Measurements from ENCODE around the gene BLM.
A peak's percentile ranks its signal among the peaks of the same experiment; 100 is the strongest.

BLM gene

DNA sequence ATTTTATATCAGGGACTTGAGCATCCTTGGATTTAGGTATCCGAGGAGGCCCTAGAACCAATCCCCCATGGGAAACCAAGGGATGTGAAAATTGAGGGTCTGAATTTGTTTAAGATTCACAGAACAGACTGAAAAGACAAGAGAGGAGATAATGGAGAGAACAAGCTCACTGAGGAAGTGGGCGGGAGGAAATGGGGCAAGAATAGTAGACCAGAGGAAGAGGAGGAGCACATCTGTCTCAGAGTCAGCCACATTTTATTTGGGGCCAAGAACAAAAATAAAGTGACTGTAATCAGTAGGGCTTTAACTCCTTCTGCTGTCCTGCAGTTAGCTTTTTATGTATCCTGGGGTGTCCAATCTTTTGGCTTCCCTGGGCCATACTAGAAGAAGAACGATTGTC is 63.8 kb downstream of the BLM start:
- TF ChIP-seq, protein P1, sequence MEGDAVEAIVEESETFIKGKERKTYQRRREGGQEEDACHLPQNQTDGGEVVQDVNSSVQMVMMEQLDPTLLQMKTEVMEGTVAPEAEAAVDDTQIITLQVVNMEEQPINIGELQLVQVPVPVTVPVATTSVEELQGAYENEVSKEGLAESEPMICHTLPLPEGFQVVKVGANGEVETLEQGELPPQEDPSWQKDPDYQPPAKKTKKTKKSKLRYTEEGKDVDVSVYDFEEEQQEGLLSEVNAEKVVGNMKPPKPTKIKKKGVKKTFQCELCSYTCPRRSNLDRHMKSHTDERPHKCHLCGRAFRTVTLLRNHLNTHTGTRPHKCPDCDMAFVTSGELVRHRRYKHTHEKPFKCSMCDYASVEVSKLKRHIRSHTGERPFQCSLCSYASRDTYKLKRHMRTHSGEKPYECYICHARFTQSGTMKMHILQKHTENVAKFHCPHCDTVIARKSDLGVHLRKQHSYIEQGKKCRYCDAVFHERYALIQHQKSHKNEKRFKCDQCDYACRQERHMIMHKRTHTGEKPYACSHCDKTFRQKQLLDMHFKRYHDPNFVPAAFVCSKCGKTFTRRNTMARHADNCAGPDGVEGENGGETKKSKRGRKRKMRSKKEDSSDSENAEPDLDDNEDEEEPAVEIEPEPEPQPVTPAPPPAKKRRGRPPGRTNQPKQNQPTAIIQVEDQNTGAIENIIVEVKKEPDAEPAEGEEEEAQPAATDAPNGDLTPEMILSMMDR (IDR thresholded peaks at IDR 0.05; ENCODE audit: insufficient read depth, low read depth, low read length, missing control alignments), result no peak
- no peak for DNase-seq (ENCODE audit: low read depth)
- no peak overlapping the region for H3K4me3 ChIP-seq (ENCODE audit: low read length)

DNA sequence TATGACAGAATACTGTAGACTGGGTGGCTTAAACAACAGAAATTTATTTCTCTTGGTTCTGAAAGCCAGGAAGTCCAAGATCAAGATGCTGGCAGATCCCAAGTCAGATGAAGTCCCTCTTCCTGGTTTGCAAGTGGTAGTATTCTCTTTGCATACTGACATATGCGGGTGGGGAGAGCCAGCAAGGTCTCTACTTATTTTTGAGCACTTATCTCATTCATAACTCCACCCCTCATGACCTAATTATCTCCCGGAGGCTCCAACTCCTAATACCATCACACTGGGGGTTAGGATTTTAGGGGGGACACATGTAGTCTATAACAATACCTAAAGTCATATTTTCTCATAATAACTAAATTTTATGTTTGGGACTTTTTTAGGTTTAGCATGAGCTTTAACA is 65.3 kb downstream of the BLM start:
- TF ChIP-seq, protein P1 (IDR thresholded peaks at IDR 0.05; ENCODE audit: insufficient read depth, low read depth, low read length, missing control alignments), result no peak
- no peak overlapping the region for H3K4me3 ChIP-seq (ENCODE audit: low read length)
- DNase-seq (ENCODE audit: low read depth), result no peak

DNA sequence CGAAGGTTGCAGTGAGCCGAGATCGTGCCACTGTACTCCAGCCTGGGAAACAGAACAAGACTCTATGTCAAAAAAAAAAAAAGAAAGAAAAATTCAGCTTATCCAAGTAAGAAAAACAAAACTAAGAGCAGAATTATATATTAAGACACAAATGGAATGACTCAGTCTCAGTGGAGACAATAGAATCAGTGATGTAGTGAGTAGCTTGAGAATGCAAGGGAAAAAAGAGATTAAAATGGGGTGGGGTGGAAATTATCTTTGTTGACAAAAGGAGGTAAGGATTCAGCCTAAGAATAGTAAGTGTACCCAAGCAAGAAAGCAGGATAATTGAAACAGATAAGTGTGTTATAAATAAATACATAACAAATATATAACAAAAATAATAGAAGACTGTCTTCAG is 70.7 kb downstream of the BLM start:
- TF ChIP-seq, protein P1 (IDR thresholded peaks at IDR 0.05; ENCODE audit: insufficient read depth, low read depth, low read length, missing control alignments), result no peak
- no peak overlapping the region for H3K4me3 ChIP-seq (ENCODE audit: low read length)
- DNase-seq (ENCODE audit: low read depth), result peak; percentile 24

DNA sequence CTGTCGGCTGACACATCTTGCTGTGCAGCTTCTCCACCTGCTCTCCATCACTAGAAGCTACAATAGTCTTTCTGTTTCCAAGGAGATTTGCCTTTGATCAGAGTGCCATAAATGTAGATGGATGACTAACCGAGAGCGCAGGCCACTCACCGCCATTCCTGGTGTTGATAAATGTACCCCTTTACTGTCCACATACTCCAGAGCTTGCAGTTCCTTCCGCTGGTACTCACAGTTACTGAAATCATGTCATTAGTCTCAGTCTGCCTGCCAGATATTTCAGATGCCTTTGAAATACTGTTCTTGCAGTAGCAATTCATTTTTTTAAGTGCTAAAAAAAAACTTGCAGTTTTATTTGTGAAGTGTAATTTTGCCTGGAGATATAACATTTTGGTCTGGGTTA is 72.3 kb downstream of the BLM start:
- DNase-seq (ENCODE audit: low read depth), result no peak
- TF ChIP-seq, protein P1 (IDR thresholded peaks at IDR 0.05; ENCODE audit: insufficient read depth, low read depth, low read length, missing control alignments), result no peak
- H3K4me3 ChIP-seq (ENCODE audit: low read length), result no peak overlapping the region

DNA sequence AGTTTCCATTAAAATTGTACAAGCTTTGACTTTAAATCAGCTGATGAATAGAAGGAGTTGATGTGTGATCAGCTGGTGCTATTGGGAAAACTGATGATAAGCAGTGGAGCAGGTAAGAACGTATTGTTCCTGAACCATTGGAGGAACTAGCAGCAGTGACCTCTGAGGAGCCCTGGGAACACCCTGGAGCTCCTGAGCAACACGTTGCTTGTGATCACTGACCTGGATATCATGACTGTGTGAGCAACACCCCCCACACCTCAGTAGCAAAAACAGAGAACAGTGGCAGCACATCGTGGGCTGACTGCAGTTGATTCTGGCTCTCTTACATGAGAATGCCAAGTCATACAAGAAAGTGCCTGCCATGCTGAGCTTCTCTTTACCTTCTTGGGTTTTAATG is 72.9 kb downstream of the BLM start:
- no peak overlapping the region for H3K4me3 ChIP-seq (ENCODE audit: low read length)
- TF ChIP-seq, protein P1 (IDR thresholded peaks at IDR 0.05; ENCODE audit: insufficient read depth, low read depth, low read length, missing control alignments), result no peak
- no peak for DNase-seq (ENCODE audit: low read depth)

DNA sequence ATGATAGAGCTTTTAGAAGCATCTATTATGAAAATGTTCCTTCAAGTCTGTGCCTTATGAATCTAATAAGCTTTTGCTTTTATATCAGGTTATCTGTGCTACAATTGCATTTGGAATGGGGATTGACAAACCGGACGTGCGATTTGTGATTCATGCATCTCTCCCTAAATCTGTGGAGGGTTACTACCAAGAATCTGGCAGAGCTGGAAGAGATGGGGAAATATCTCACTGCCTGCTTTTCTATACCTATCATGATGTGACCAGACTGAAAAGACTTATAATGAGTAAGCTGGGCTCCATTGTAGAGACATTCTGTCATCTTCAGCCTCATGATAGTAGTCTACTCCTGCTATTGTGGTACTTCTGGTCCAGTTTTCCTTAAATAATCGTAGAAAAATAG is 73.4 kb downstream of the BLM start:
- no peak overlapping the region for H3K4me3 ChIP-seq (ENCODE audit: low read length)
- TF ChIP-seq, protein P1 (IDR thresholded peaks at IDR 0.05; ENCODE audit: insufficient read depth, low read depth, low read length, missing control alignments), result no peak
- peak; percentile 45 for DNase-seq (ENCODE audit: low read depth)

DNA sequence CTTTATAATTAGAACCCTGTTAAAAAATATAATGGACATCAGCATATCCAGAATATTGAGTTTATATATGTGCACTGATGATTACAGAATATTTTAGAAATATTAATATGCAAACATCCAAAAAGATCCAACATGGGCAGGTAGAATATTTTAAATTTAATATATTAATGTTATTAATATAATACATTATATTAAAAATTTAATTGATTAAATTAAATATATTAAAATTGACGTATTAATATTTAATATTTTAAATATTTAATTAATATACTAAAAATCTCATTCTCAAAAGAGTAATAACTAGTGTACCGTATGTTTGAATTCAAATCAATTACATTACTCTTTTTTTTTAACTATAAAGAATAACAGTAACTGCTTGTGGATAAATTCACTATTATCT is 77.4 kb downstream of the BLM start:
- no peak overlapping the region for H3K4me3 ChIP-seq (ENCODE audit: low read length)
- TF ChIP-seq, protein P1 (IDR thresholded peaks at IDR 0.05; ENCODE audit: insufficient read depth, low read depth, low read length, missing control alignments), result no peak
- no peak for DNase-seq (ENCODE audit: low read depth)
